Superior temporal gyrus (tissue), 1 donor: ENCODE measurements around the gene KL.

Experiments
- DNase-seq: peaks from one replicate; pipeline ENCODE4 v3.0.0-alpha.2; 2016; ENCODE audit errors: extremely low spot score

Gene KL

DNA sequence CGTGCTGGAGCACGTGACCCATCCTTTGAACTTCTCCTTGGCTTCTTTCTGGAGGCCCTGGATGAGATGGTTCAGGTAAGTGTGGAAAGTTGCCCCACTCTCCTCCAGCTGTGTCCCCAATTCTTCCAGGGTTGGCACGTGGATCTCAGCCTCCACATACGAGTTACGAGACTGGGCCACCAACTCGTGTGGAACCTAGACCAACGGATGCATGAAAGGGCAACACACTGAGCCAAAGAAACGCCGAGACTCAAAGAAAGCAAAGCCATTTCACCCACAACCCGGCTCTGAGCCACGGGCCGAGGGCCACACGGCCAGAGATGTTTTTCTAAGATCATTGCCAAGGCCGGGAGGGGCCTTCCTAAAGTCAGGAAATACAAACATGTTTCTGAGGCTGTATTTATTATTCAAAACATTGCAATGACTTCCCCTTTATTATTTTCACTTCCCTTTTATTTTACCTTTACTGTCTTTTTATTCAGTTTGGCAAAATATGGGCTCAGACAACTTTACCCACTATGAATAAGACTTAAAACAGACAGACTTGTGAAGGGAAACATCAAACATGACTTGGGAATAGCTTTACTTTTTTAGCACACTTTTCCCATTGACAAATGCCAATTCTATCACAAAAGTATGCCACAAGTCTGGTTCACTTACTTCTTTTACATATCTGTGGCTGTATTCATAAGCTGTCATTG, 94.6 kb downstream of the KL start:
- no peak for DNase-seq

DNA sequence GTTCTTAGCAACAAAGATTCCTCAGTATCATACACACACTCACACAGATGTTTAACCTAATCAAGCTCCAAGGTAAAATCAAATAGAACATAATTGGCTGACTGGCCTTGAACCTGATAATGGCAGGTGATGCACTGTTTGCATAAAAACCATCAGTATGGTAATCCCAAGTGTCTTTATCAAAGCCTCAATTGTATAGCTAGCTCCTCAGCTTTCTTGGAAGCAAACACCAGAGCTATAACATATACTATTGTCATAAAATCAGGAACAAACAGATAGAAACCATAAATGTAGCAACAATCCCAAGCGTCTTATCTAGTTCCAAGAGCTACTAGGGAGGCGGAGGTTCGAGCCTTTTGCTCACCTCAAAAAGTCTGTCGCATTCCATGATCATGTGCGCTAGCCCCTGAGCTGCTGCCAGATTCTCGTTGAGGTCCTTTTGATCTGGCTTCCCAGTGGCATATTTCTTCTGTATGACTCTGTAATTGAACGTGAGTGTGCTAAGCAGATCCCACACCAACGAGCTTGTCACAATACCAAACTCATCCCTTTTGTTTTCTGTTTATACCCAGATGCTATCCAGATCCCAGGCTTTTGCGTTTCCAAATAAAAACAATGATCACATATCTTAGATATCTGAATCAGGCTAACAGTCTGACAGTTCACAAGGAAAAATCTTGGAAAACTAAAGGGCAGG, 95.3 kb downstream of the KL start:
- DNase-seq, result no peak

DNA sequence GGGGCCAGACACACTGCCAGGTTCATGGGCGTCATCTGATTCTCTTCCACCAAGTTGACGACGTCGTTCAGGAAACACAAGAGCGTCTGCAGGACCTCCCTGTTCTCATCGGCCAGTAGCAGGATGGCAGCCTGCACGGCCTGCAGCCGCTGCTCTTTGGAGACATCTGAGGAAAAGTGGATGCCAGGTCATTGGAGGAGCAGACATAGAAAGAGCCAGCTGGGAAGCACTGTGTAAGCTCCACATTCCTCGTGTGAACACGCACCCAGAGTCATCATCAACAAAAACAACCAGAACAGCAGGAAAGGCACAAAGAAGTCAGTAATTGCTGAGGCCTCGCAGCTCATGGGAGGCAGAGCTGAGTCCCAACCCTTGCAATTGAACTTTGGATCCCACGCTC, 96.5 kb downstream of the KL start:
- no peak for DNase-seq

DNA sequence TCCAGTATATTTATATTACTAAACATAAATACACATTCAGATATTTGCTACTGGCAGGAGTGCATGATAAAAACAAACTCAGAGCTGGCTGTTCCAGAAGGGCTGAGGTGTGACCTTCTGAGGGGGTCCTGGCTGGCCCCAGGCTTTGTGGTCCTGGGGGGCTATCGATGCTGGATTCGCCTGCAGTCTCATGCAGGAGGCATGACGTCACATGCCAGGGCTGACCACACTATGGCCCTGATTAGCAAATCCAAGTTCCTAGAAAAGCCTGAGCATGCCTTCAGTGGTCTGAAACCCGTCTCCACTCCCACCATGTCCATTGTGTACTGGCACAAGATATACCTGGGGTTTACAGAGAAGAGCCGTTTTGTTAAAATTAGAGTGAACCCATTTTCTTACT, 97.9 kb downstream of the KL start:
- no peak for DNase-seq

DNA sequence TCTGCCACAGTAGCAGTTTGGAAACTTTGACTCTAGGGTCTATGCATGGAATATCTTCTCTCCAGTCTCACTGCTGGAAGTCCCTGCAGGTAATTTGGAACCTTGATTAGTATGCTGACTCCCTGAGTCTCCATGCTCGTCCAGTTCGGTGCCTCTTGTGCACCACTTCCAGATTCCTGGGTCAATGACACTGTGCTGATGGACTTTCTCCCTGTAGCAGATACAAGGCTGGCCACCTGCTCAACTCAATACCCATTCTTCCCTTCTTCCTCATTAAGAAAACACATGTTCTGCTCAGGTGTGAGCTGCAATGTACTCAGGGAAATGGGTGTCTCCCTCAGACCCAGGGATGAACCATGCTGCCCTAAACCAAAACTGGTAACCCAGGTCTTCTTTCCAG, 99.1 kb downstream of the KL start:
- no peak for DNase-seq
